Stimulated activated CD4-positive, alpha-beta T cell treated with anti-CD3 and anti-CD28 coated beads, Interleukin-12 subunit alpha, Interleukin-12 subunit beta, amount 100 ng/mL, for 48 hours (primary cell): ENCODE data around the gene EIF4E1B.

ENCODE experiments used
- DNase-seq, 3 donors: peaks; one replicate each; pipeline ENCODE4 v3.0.0-alpha.2; 2020; ENCODE audit warnings: low read depth in 2 of 3, low spot score in 1 of 3

EIF4E1B gene

GRCh38 chr5:176603091-176603490 lies 27.4 kb upstream of the EIF4E1B start:
- DNase-seq, result no peak

GRCh38 chr5:176606032-176606431 lies 24.4 kb upstream of the EIF4E1B start:
- no peak for DNase-seq

GRCh38 chr5:176606875-176607274 lies 23.6 kb upstream of the EIF4E1B start:
- no peak for DNase-seq

- no peak for DNase-seq
These were observed 22.3 kb upstream of the EIF4E1B start for GRCh38 chr5:176608142-176608705.

- DNase-seq, result no peak
These were observed 21.3 kb upstream of the EIF4E1B start for GRCh38 chr5:176608937-176609723.

- DNase-seq, result peak in 1 of 3 donors; percentile 69
These were observed 20.6 kb upstream of the EIF4E1B start, which contains the start of gene GPRIN1 for GRCh38 chr5:176609724-176610434. Gene GPRIN1, minus strand, starts transcription at chr5:176610156. Its CDS starts 10,322 bp downstream, at chr5:176599834.

GRCh38 chr5:176610435-176610773 lies 20.1 kb upstream of the EIF4E1B start:
- DNase-seq, result no peak

GRCh38 chr5:176611435-176611834 lies 19.0 kb upstream of the EIF4E1B start:
- DNase-seq, result peak; percentile 25 to 54 (median 49)

GRCh38 chr5:176612008-176612407 lies 18.5 kb upstream of the EIF4E1B start:
- no peak for DNase-seq

- DNase-seq, result no peak
These were observed 17.6 kb upstream of the EIF4E1B start for GRCh38 chr5:176612855-176613254.

GRCh38 chr5:176614805-176615478 lies 15.5 kb upstream of the EIF4E1B start:
- DNase-seq, result no peak

GRCh38 chr5:176616511-176616910 lies 14.0 kb upstream of the EIF4E1B start:
- no peak for DNase-seq

GRCh38 chr5:176618783-176619182 lies 11.7 kb upstream of the EIF4E1B start:
- no peak for DNase-seq

GRCh38 chr5:176619203-176619568 lies 11.3 kb upstream of the EIF4E1B start:
- DNase-seq, result peak; percentile 76 to 79 (median 77)

GRCh38 chr5:176619569-176620332 lies 10.7 kb upstream of the EIF4E1B start:
- no peak for DNase-seq

GRCh38 chr5:176620333-176620981 lies 10.0 kb upstream of the EIF4E1B start:
- DNase-seq, result no peak

- DNase-seq, result no peak
These were observed 8.8 kb upstream of the EIF4E1B start for GRCh38 chr5:176621661-176622079.

- no peak for DNase-seq
These were observed 6.3 kb upstream of the EIF4E1B start for GRCh38 chr5:176624142-176624541.

- DNase-seq, result no peak
These were observed 5.5 kb upstream of the EIF4E1B start for GRCh38 chr5:176624938-176625337.

- no peak for DNase-seq
These were observed 5.0 kb upstream of the EIF4E1B start for GRCh38 chr5:176625512-176625911.
